GM18909 (cell line): ENCODE results near the gene MEGF11.

ENCODE experiments used
- ATAC-seq: cut with Tn5 transposase; IDR thresholded peaks from one replicate; pipeline ENCODE4 v1.9.1; 2021; ENCODE audit warnings: mild to moderate bottlenecking; ENCODE audit not compliant: unreplicated experiment, poor library complexity

Gene MEGF11

GRCh38 chr15:65937054-65937453, 316.5 kb downstream of the MEGF11 start:
- no peak for ATAC-seq

GRCh38 chr15:65936282-65936681, 317.3 kb downstream of the MEGF11 start:
- ATAC-seq = no peak

GRCh38 chr15:65935391-65935790, 318.2 kb downstream of the MEGF11 start:
- ATAC-seq = no peak

- no peak for ATAC-seq
These were observed 322.3 kb downstream of the MEGF11 start for GRCh38 chr15:65931221-65931620.

- no peak for ATAC-seq
These were observed 323.4 kb downstream of the MEGF11 start for GRCh38 chr15:65930134-65930533.

- ATAC-seq = no peak
These were observed 324.0 kb downstream of the MEGF11 start for GRCh38 chr15:65929573-65929972.

- no peak for ATAC-seq
These were observed 326.0 kb downstream of the MEGF11 start for GRCh38 chr15:65927545-65927944.

- ATAC-seq = peak; percentile 62
These were observed 326.7 kb downstream of the MEGF11 start for GRCh38 chr15:65926899-65927298.

- peak; percentile 7 for ATAC-seq
These were observed 327.1 kb downstream of the MEGF11 start for GRCh38 chr15:65926459-65926858.

GRCh38 chr15:65925338-65925737, 328.2 kb downstream of the MEGF11 start:
- ATAC-seq = no peak

- no peak for ATAC-seq
These were observed 329.5 kb downstream of the MEGF11 start for GRCh38 chr15:65924004-65924403.

- no peak for ATAC-seq
These were observed 330.3 kb downstream of the MEGF11 start for GRCh38 chr15:65923264-65923663.

- no peak for ATAC-seq
These were observed 330.9 kb downstream of the MEGF11 start for GRCh38 chr15:65922621-65923020.

GRCh38 chr15:65921780-65922179, 331.8 kb downstream of the MEGF11 start:
- no peak for ATAC-seq

- ATAC-seq = peak; percentile 33
These were observed 332.7 kb downstream of the MEGF11 start for GRCh38 chr15:65920825-65921309.

- no peak for ATAC-seq
These were observed 333.4 kb downstream of the MEGF11 start for GRCh38 chr15:65920121-65920520.

GRCh38 chr15:65919353-65919752, 334.2 kb downstream of the MEGF11 start:
- no peak for ATAC-seq

- no peak for ATAC-seq
These were observed 334.6 kb downstream of the MEGF11 start for GRCh38 chr15:65918945-65919344.

GRCh38 chr15:65918357-65918920, 335.1 kb downstream of the MEGF11 start:
- ATAC-seq = no peak

GRCh38 chr15:65917936-65918335, 335.6 kb downstream of the MEGF11 start:
- ATAC-seq = no peak

GRCh38 chr15:65917407-65917756, 336.2 kb downstream of the MEGF11 start:
- peak; percentile 2 for ATAC-seq

- ATAC-seq = peak; percentile 56
These were observed 336.7 kb downstream of the MEGF11 start for GRCh38 chr15:65916664-65917406.
